IPS-20b (cell line): ENCODE measurements around the gene RBBP4.
"Not testable (repeated sequence)": the region's sequence is repeated elsewhere in the genome, so short reads cannot be mapped to it uniquely, and the experiment has no call there.

Experiments
- H3K27ac ChIP-seq: one replicate; pipeline ENCODE4 v1.5.1; 2013; ENCODE audit warnings: low read length
- H3K27me3 ChIP-seq: 2 replicates; pipeline ENCODE4 v1.6.1; 2013; ENCODE audit warnings: mild to moderate bottlenecking, low read length, inconsistent platforms; ENCODE audit not compliant: insufficient read depth
- H3K36me3 ChIP-seq: 2 replicates; pipeline ENCODE4 v1.6.1; 2013; ENCODE audit warnings: low read depth, mild to moderate bottlenecking, inconsistent platforms, low read length, moderate library complexity; ENCODE audit not compliant: insufficient read depth
- H3K4me1 ChIP-seq: 2 replicates; pipeline ENCODE4 v1.6.1; 2013; ENCODE audit warnings: mild to moderate bottlenecking, control low read depth, inconsistent platforms, low read length, moderate library complexity; ENCODE audit not compliant: insufficient read depth
- H3K4me3 ChIP-seq: 2 replicates; pipeline ENCODE4 v1.5.1; 2013; ENCODE audit warnings: mild to moderate bottlenecking, low read length, inconsistent platforms
- H3K9ac ChIP-seq: 2 replicates; pipeline ENCODE4 v1.6.1; 2013; ENCODE audit warnings: low read depth, mild to moderate bottlenecking, inconsistent platforms, low read length, moderate library complexity
- H3K9me3 ChIP-seq: 2 replicates; pipeline ENCODE4 v1.6.1; 2013; ENCODE audit warnings: mild to moderate bottlenecking, low read depth, low read length, inconsistent platforms; ENCODE audit not compliant: insufficient read depth

Gene RBBP4

GRCh38 chr1:32701421-32701911 is 50.5 kb downstream of the RBBP4 start:
- Histone ChIP-seq H3K9me3 (no peaks in the 10 kb centered on the region), H3K4me3 (no peak overlapping the region), H3K27ac (no peak overlapping the region), H3K27me3 (peaks cover 38% of the 10 kb centered on the region), H3K4me1 (0 out of 2 replicates have a peak, but pooled peaks cover 7% of the 10 kb centered on the region), H3K9ac (no peak overlapping the region), H3K36me3 (no peaks in the 10 kb centered on the region)

- no peak overlapping the region for H3K9ac ChIP-seq
- H3K4me3 ChIP-seq = peak overlapping the region; percentile 63
- H3K9me3 ChIP-seq = no peaks in the 10 kb centered on the region
- peaks cover 38% of the 10 kb centered on the region for H3K27me3 ChIP-seq
- H3K4me1 ChIP-seq = 0 out of 2 replicates have a peak, but pooled peaks cover 7% of the 10 kb centered on the region
- H3K27ac ChIP-seq = no peak overlapping the region
- H3K36me3 ChIP-seq = no peaks in the 10 kb centered on the region
These were observed 51.1 kb downstream of the RBBP4 start for GRCh38 chr1:32701951-32702598.

- Histone ChIP-seq H3K9me3 (no peaks in the 10 kb centered on the region), H3K4me1 (0 out of 2 replicates have a peak, but pooled peaks cover 7% of the 10 kb centered on the region), H3K9ac (no peak within 1 kb of the TSS), H3K27ac (no peak within 1 kb of the TSS), H3K36me3 (no peaks in the 10 kb centered on the region), H3K4me3 (peak within 1 kb of the TSS; percentile 63), H3K27me3 (peaks cover 38% of the 10 kb centered on the region)
These were observed 51.8 kb downstream of the RBBP4 start, which contains the start of gene SYNC for GRCh38 chr1:32702599-32703478. SYNC (minus strand) TSS chr1:32702770; CDS start chr1:32702660, 110 bp downstream.

- no peak overlapping the region for H3K27ac ChIP-seq
- H3K4me1 ChIP-seq = 0 out of 2 replicates have a peak, but pooled peaks cover 7% of the 10 kb centered on the region
- H3K36me3 ChIP-seq = no peaks in the 10 kb centered on the region
- H3K9ac ChIP-seq = no peak overlapping the region
- H3K9me3 ChIP-seq = no peaks in the 10 kb centered on the region
- H3K4me3 ChIP-seq = peak overlapping the region; percentile 63; the same call in 1 of the 2 replicates
- peaks cover 38% of the 10 kb centered on the region for H3K27me3 ChIP-seq
These were observed 52.7 kb downstream of the RBBP4 start for GRCh38 chr1:32703479-32704291.

- Histone ChIP-seq H3K27me3 (peaks cover 38% of the 10 kb centered on the region), H3K4me3 (no peak overlapping the region), H3K36me3 (no peaks in the 10 kb centered on the region), H3K4me1 (0 out of 2 replicates have a peak, but pooled peaks cover 7% of the 10 kb centered on the region), H3K27ac (no peak overlapping the region), H3K9me3 (no peaks in the 10 kb centered on the region), H3K9ac (no peak overlapping the region)
These were observed 54.5 kb downstream of the RBBP4 start for GRCh38 chr1:32705516-32705915.

GRCh38 chr1:32706491-32706890 is 55.5 kb downstream of the RBBP4 start:
- no peak overlapping the region for H3K4me3 ChIP-seq
- H3K9me3 ChIP-seq = no peaks in the 10 kb centered on the region
- H3K27me3 ChIP-seq = peaks cover 32% of the 10 kb centered on the region
- H3K9ac ChIP-seq = no peak overlapping the region
- H3K27ac ChIP-seq = no peak overlapping the region
- H3K4me1 ChIP-seq = 0 out of 2 replicates have a peak, but pooled peaks cover 7% of the 10 kb centered on the region
- H3K36me3 ChIP-seq = no peaks in the 10 kb centered on the region

- Histone ChIP-seq H3K4me3 (no peak overlapping the region), H3K4me1 (no peaks in the 10 kb centered on the region), H3K9ac (no peak overlapping the region), H3K27ac (no peak overlapping the region), H3K36me3 (no peaks in the 10 kb centered on the region), H3K27me3 (peaks cover 8% of the 10 kb centered on the region), H3K9me3 (no peaks in the 10 kb centered on the region)
These were observed 58.1 kb downstream of the RBBP4 start for GRCh38 chr1:32709075-32709474.

- no peaks in the 10 kb centered on the region for H3K36me3 ChIP-seq
- no peak overlapping the region for H3K27ac ChIP-seq
- no peak overlapping the region for H3K9ac ChIP-seq
- H3K4me3 ChIP-seq = no peak overlapping the region
- H3K4me1 ChIP-seq = no peaks in the 10 kb centered on the region
- no peaks in the 10 kb centered on the region for H3K9me3 ChIP-seq
- peaks cover 4% of the 10 kb centered on the region; the same call in 1 of the 2 replicates for H3K27me3 ChIP-seq
These were observed 58.5 kb downstream of the RBBP4 start for GRCh38 chr1:32709476-32709875.

- not testable (repeated sequence) for H3K27ac ChIP-seq, H3K9ac ChIP-seq, H3K36me3 ChIP-seq, H3K4me3 ChIP-seq, H3K4me1 ChIP-seq, H3K27me3 ChIP-seq, H3K9me3 ChIP-seq
These were observed 60.2 kb downstream of the RBBP4 start for GRCh38 chr1:32711221-32711620.

- Histone ChIP-seq H3K9me3 (no peaks in the 10 kb centered on the region), H3K27ac (no peak overlapping the region), H3K36me3 (no peaks in the 10 kb centered on the region), H3K9ac (no peak overlapping the region), H3K27me3 (no peaks in the 10 kb centered on the region), H3K4me3 (no peak overlapping the region), H3K4me1 (peaks cover 10% of the 10 kb centered on the region; the same call in 1 of the 2 replicates)
These were observed 62.1 kb downstream of the RBBP4 start for GRCh38 chr1:32713081-32713480.

GRCh38 chr1:32714277-32714676 is 63.3 kb downstream of the RBBP4 start:
- H3K27ac ChIP-seq = no peak overlapping the region
- H3K9me3 ChIP-seq = no peaks in the 10 kb centered on the region
- H3K4me1 ChIP-seq = peaks cover 10% of the 10 kb centered on the region; the same call in 1 of the 2 replicates
- H3K4me3 ChIP-seq = no peak overlapping the region
- no peaks in the 10 kb centered on the region for H3K36me3 ChIP-seq
- no peak overlapping the region for H3K9ac ChIP-seq
- no peaks in the 10 kb centered on the region for H3K27me3 ChIP-seq
